Testis (tissue), 3 donors: ENCODE data around the gene GNAO1. TPM values are rescaled to one million over a fixed set of nuclear protein-coding genes. Genes with fewer than 3 reads are reported as not detected.

Source experiments
- DNase-seq: peaks from one replicate; pipeline ENCODE4 v3.0.0-alpha.2; 2019
- H3K27ac ChIP-seq, 2 donors: fragments of 200-600 bp; sonication (generic); one replicate each; pipeline ENCODE4 v1.5.1; 2019
- H3K27me3 ChIP-seq: fragments of 200-600 bp; sonication (generic); one replicate; pipeline ENCODE4 v1.5.1; 2019
- H3K36me3 ChIP-seq: fragments of 200-600 bp; sonication (generic); one replicate; pipeline ENCODE4 v1.5.1; 2017; ENCODE audit warnings: low read depth; ENCODE audit errors: missing control alignments
- H3K4me1 ChIP-seq: fragments of 200-600 bp; sonication (generic); one replicate; pipeline ENCODE4 v1.5.1; 2019
- H3K4me3 ChIP-seq, 2 donors: fragments of 200-600 bp; sonication (generic); one replicate each; pipeline ENCODE4 v1.5.1; 2017 to 2019
- H3K9me3 ChIP-seq: fragments of 200-600 bp; sonication (generic); one replicate; pipeline ENCODE4 v1.5.1; 2017
- CTCF ChIP-seq, 3 experiments: fragments of 450-650 bp in 2 of 3; fragments of 200-600 bp in 1 of 3; sonication (generic) in 1 of 3; IDR thresholded peaks; one replicate each; pipeline ENCODE4 v1.5.1; 2016 to 2019; ENCODE audit warnings: antibody characterized with exemption in 3 of 3, mild to moderate bottlenecking in 2 of 3, moderate library complexity in 1 of 3
- POLR2A ChIP-seq: fragments of 450-650 bp; IDR thresholded peaks from one replicate; pipeline ENCODE4 v1.6.1; 2017; ENCODE audit warnings: antibody characterized with exemption, mild to moderate bottlenecking, moderate library complexity
- WGBS, 2 donors: methylation state at CpG; one replicate each; pipeline ENCODE4 v1.1.5; 2018; 5-methylcytosine and 5-hydroxymethylcytosine counted together
- intact Hi-C: fragments of 100-400 bp; cut with DNase I; formaldehyde crosslinking; loops from one replicate; pipeline ENCODE4 v1.15.1; 2023; ENCODE audit warnings: low total_unique reads
- polyA plus RNA-seq: library from polyadenylated mRNA; stranded (reverse); fragments of 350-450 nt; fragmentation: Illumina TruSeq; extraction: RNeasy Lipid Tissue Mini Kit (QIAGEN cat#74804); gene quantifications from one replicate; pipeline ENCODE4 v1.2.3, GENCODE V29; 2014; ENCODE audit warnings: low read depth, low replicate concordance; ENCODE audit not compliant: insufficient read depth
- total RNA-seq, 2 donors: library from RNA; depleted of rRNA; stranded (reverse); fragments of >200 nt; gene quantifications; one replicate each; pipeline ENCODE4 v1.2.3, GENCODE V29; 2016

Gene GNAO1
- total and polyA plus RNA-seq, 3 donors from 2014 or later: 28.6 to 37.1 (median 33.3) TPM

- intact Hi-C loops: no loop called here
- no peaks in the 10 kb centered on the region for H3K9me3 ChIP-seq
- H3K4me1 ChIP-seq: no peaks in the 10 kb centered on the region
- H3K4me3 ChIP-seq: no peak overlapping the region
- 83 to 97% methylated on average over 3 to 7 of the region's 7 CpGs for WGBS, 2 donors
- TF ChIP-seq CTCF (IDR thresholded peaks at IDR 0.05) (no peak), POLR2A (no peak)
- H3K27ac ChIP-seq: no peak overlapping the region
- no peaks in the 10 kb centered on the region for H3K36me3 ChIP-seq
- H3K27me3 ChIP-seq: no peaks in the 10 kb centered on the region
- DNase-seq: no peak
Observed at GRCh38 chr16:56312556-56312955, 121.3 kb downstream of the GNAO1 start.

GRCh38 chr16:56314244-56314850, 123.1 kb downstream of the GNAO1 start:
- H3K4me3 ChIP-seq: no peak overlapping the region
- H3K9me3 ChIP-seq: no peaks in the 10 kb centered on the region
- peaks cover 10% of the 10 kb centered on the region for H3K4me1 ChIP-seq
- H3K27ac ChIP-seq: no peak overlapping the region
- no peaks in the 10 kb centered on the region for H3K27me3 ChIP-seq
- WGBS, 2 donors: 88 to 94% methylated on average over 18 of the region's 18 CpGs
- no peaks in the 10 kb centered on the region for H3K36me3 ChIP-seq
- TF ChIP-seq CTCF (IDR thresholded peaks at IDR 0.05) (no peak), POLR2A (no peak)
- DNase-seq: no peak
- intact Hi-C loops: no loop called here

GRCh38 chr16:56315955-56316354, 124.7 kb downstream of the GNAO1 start:
- 90 to 98% methylated on average over 4 to 7 of the region's 7 CpGs for WGBS, 2 donors
- H3K4me3 ChIP-seq: no peak overlapping the region
- intact Hi-C loops: loop anchor here (5.0 kb wide), 1 partner anchor 374 kb away; no protein-coding TSS in a partner anchor
- peaks cover 10% of the 10 kb centered on the region for H3K4me1 ChIP-seq
- H3K27me3 ChIP-seq: no peaks in the 10 kb centered on the region
- no peak for DNase-seq
- H3K9me3 ChIP-seq: no peaks in the 10 kb centered on the region
- H3K36me3 ChIP-seq: no peaks in the 10 kb centered on the region
- TF ChIP-seq POLR2A (no peak), CTCF (IDR thresholded peaks at IDR 0.05) (no peak)
- H3K27ac ChIP-seq: no peak overlapping the region

- Histone ChIP-seq H3K27ac (no peak overlapping the region), H3K36me3 (no peaks in the 10 kb centered on the region), H3K9me3 (no peaks in the 10 kb centered on the region), H3K4me1 (peaks cover 10% of the 10 kb centered on the region), H3K4me3 (no peak overlapping the region), H3K27me3 (no peaks in the 10 kb centered on the region)
- intact Hi-C loops: loop anchor here (5.0 kb wide), 1 partner anchor 374 kb away; no protein-coding TSS in a partner anchor
- WGBS, 2 donors: 84 to 86% methylated on average over 4 to 7 of the region's 7 CpGs
- no peak for DNase-seq
- TF ChIP-seq POLR2A: no peak
- no peak for TF ChIP-seq CTCF (IDR thresholded peaks at IDR 0.05)
Observed at GRCh38 chr16:56316545-56316944, 125.3 kb downstream of the GNAO1 start.
